OCI-LY3 (cell line): ENCODE measurements around the gene SLC25A10.

Experiments used
- H2AFZ ChIP-seq: fragments of 200-600, 300-600 bp; shearing (Covaris generic); 2 replicates; pipeline ENCODE4 v1.6.0; 2014; ENCODE audit warnings: antibody characterized with exemption, low read depth, low read length
- H3K27ac ChIP-seq: fragments of 200-600, 300-600 bp; sonication (generic); 2 replicates; pipeline ENCODE4 v1.5.1; 2014; ENCODE audit warnings: mild to moderate bottlenecking, low read length, moderate library complexity, mixed read lengths
- H3K27me3 ChIP-seq: fragments of 200-600, 300-600 bp; sonication (generic); 2 replicates; pipeline ENCODE4 v1.6.1; 2014; ENCODE audit warnings: low read depth, low read length, mixed read lengths
- H3K36me3 ChIP-seq: fragments of 200-600, 300-600 bp; sonication (generic); replicated peaks from 2 replicates; pipeline ENCODE3; 2014; ENCODE audit warnings: low read depth, low read length, mixed read lengths
- H3K4me1 ChIP-seq: fragments of 300-600, 200-600 bp; sonication (generic); 2 replicates; pipeline ENCODE4 v1.6.1; 2014; ENCODE audit warnings: low read length, mixed read lengths
- H3K4me2 ChIP-seq: fragments of 200-600, 300-600 bp; sonication (generic); 2 replicates; pipeline ENCODE4 v1.6.1; 2014; ENCODE audit warnings: low read length, mixed read lengths
- H3K4me3 ChIP-seq: fragments of 300-600, 200-600 bp; sonication (generic); 2 replicates; pipeline ENCODE4 v1.5.1; 2014; ENCODE audit warnings: antibody characterized with exemption, mild to moderate bottlenecking, low read length, moderate library complexity
- H3K79me2 ChIP-seq: fragments of 300-600, 200-600 bp; shearing (Covaris generic); 2 replicates; pipeline ENCODE4 v1.6.1; 2014; ENCODE audit warnings: mild to moderate bottlenecking, low read length, mixed read lengths
- H3K9ac ChIP-seq: fragments of 300-600, 200-600 bp; shearing (Covaris generic); 2 replicates; pipeline ENCODE4 v1.6.0; 2014; ENCODE audit warnings: mild to moderate bottlenecking, low read length, moderate library complexity
- H3K9me3 ChIP-seq: fragments of 200-600, 300-600 bp; shearing (Covaris generic); 2 replicates; pipeline ENCODE4 v1.6.1; 2014; ENCODE audit warnings: low read length, mixed read lengths; ENCODE audit not compliant: insufficient read depth
- H4K20me1 ChIP-seq: fragments of 200-600, 300-600 bp; sonication (generic); 2 replicates; pipeline ENCODE4 v1.6.1; 2016; ENCODE audit warnings: low read length, mixed read lengths; ENCODE audit not compliant: insufficient read depth
- CTCF ChIP-seq: fragments of 200-600, 300-600 bp; sonication (generic); IDR thresholded peaks from 2 replicates; pipeline ENCODE4 v1.5.1; 2014; ENCODE audit warnings: antibody characterized with exemption, low read length, low read depth
- EZH2phosphoT487 ChIP-seq: fragments of 200-600 bp; shearing (Covaris generic); IDR thresholded peaks from 2 replicates; pipeline ENCODE4 v1.6.1; 2018; ENCODE audit warnings: antibody characterized with exemption, mixed run types, low read depth

SLC25A10 gene

GRCh38 chr17:81688616-81689015, 23.5 kb upstream of the SLC25A10 start:
- 0 out of 2 replicates have a peak, but pooled peaks cover 6% of the 10 kb centered on the region for H4K20me1 ChIP-seq
- no peak overlapping the region for H3K4me3 ChIP-seq
- H3K27ac ChIP-seq, result no peak overlapping the region
- H3K9ac ChIP-seq, result no peak overlapping the region
- H3K79me2 ChIP-seq, result peaks cover 31% of the 10 kb centered on the region
- peaks cover 12% of the 10 kb centered on the region for H3K4me1 ChIP-seq
- H3K36me3 ChIP-seq, result peaks cover 16% of the 10 kb centered on the region
- H3K9me3 ChIP-seq, result no peaks in the 10 kb centered on the region
- no peaks in the 10 kb centered on the region for H3K27me3 ChIP-seq
- TF ChIP-seq EZH2phosphoT487, result no peak
- TF ChIP-seq CTCF, result no peak
- H3K4me2 ChIP-seq, result no peak overlapping the region
- no peak overlapping the region for H2AFZ ChIP-seq

GRCh38 chr17:81690066-81690465, 22.0 kb upstream of the SLC25A10 start:
- H3K79me2 ChIP-seq, result peaks cover 19% of the 10 kb centered on the region
- H3K27ac ChIP-seq, result no peak overlapping the region
- TF ChIP-seq CTCF, result no peak
- TF ChIP-seq EZH2phosphoT487, result no peak
- no peak overlapping the region for H3K4me2 ChIP-seq
- 0 out of 2 replicates have a peak, but pooled peaks cover 6% of the 10 kb centered on the region for H4K20me1 ChIP-seq
- peaks cover 6% of the 10 kb centered on the region for H3K4me1 ChIP-seq
- no peak overlapping the region for H2AFZ ChIP-seq
- no peak overlapping the region for H3K9ac ChIP-seq
- H3K9me3 ChIP-seq, result no peaks in the 10 kb centered on the region
- H3K4me3 ChIP-seq, result no peak overlapping the region
- peaks cover 21% of the 10 kb centered on the region for H3K36me3 ChIP-seq
- H3K27me3 ChIP-seq, result no peaks in the 10 kb centered on the region

- H3K36me3 ChIP-seq, result peaks cover 17% of the 10 kb centered on the region
- H2AFZ ChIP-seq, result no peak overlapping the region
- no peaks in the 10 kb centered on the region for H3K9me3 ChIP-seq
- no peak for TF ChIP-seq EZH2phosphoT487
- H3K79me2 ChIP-seq, result peaks cover 14% of the 10 kb centered on the region
- no peak overlapping the region for H3K4me2 ChIP-seq
- H3K4me1 ChIP-seq, result peaks cover 2% of the 10 kb centered on the region; the same call in 1 of the 2 replicates
- H3K27me3 ChIP-seq, result no peaks in the 10 kb centered on the region
- H3K9ac ChIP-seq, result no peak overlapping the region
- H3K4me3 ChIP-seq, result no peak overlapping the region
- H3K27ac ChIP-seq, result no peak overlapping the region
- H4K20me1 ChIP-seq, result 0 out of 2 replicates have a peak, but pooled peaks cover under 1% of the 10 kb centered on the region
Measured at GRCh38 chr17:81690549-81690948, 21.5 kb upstream of the SLC25A10 start.

GRCh38 chr17:81691196-81691595, 20.9 kb upstream of the SLC25A10 start:
- H3K36me3 ChIP-seq, result peaks cover 16% of the 10 kb centered on the region
- H3K4me1 ChIP-seq, result no peaks in the 10 kb centered on the region
- peaks cover 7% of the 10 kb centered on the region for H3K79me2 ChIP-seq

More at GRCh38 chr17:81691196-81691595, 20.9 kb upstream of the SLC25A10 start:
- Histone ChIP-seq H3K27me3 (no peaks in the 10 kb centered on the region), H3K4me3 (no peak overlapping the region), H2AFZ (no peak overlapping the region), H3K4me2 (no peak overlapping the region), H4K20me1 (no peaks in the 10 kb centered on the region), H3K27ac (no peak overlapping the region), H3K9me3 (no peaks in the 10 kb centered on the region), H3K9ac (no peak overlapping the region)
- TF ChIP-seq EZH2phosphoT487, result no peak
- no peak for TF ChIP-seq CTCF
